GM12864 (cell line): ENCODE measurements around the gene EIF5AL1.
"Not testable (repeated sequence)": the region's sequence is repeated elsewhere in the genome, so short reads cannot be mapped to it uniquely, and the experiment has no call there.

Source experiments
- DNase-seq: peaks from one replicate; pipeline ENCODE4 v3.0.0-alpha.2; 2011; ENCODE audit warnings: low read depth
- H3K4me3 ChIP-seq: 2 replicates; pipeline ENCODE4 v1.5.1; 2011; ENCODE audit warnings: mild to moderate bottlenecking, low read depth, low read length, control low read depth
- CTCF ChIP-seq: IDR thresholded peaks from 2 replicates; pipeline ENCODE4 v1.5.1; 2011; ENCODE audit warnings: low read depth, mild to moderate bottlenecking, moderate library complexity, low read length, control low read depth, inconsistent platforms; ENCODE audit errors: missing control alignments

The EIF5AL1 gene

GRCh38 chr10:79525049-79525710 lies 12.8 kb downstream of the EIF5AL1 start:
- not testable (repeated sequence) for DNase-seq, H3K4me3 ChIP-seq

GRCh38 chr10:79528261-79528660 lies 15.9 kb downstream of the EIF5AL1 start:
- not testable (repeated sequence) for DNase-seq

GRCh38 chr10:79533142-79533902 lies 21.0 kb downstream of the EIF5AL1 start:
- H3K4me3 ChIP-seq, DNase-seq: not testable (repeated sequence)

More at GRCh38 chr10:79528261-79528660, 15.9 kb downstream of the EIF5AL1 start:
- not testable (repeated sequence) for H3K4me3 ChIP-seq

GRCh38 chr10:79533903-79534175 lies 21.5 kb downstream of the EIF5AL1 start:
- not testable (repeated sequence) for H3K4me3 ChIP-seq, DNase-seq

GRCh38 chr10:79538311-79538710 lies 26.0 kb downstream of the EIF5AL1 start:
- not testable (repeated sequence) for DNase-seq, H3K4me3 ChIP-seq

GRCh38 chr10:79540930-79541329 lies 28.6 kb downstream of the EIF5AL1 start:
- DNase-seq, H3K4me3 ChIP-seq: not testable (repeated sequence)

- TF ChIP-seq CTCF, result no peak
- no peak for DNase-seq
Measured at GRCh38 chr10:79542626-79543025, 30.3 kb downstream of the EIF5AL1 start.

GRCh38 chr10:79544408-79544807 lies 32.1 kb downstream of the EIF5AL1 start:
- not testable (repeated sequence) for DNase-seq, H3K4me3 ChIP-seq

More at GRCh38 chr10:79542626-79543025, 30.3 kb downstream of the EIF5AL1 start:
- H3K4me3 ChIP-seq, result no peak overlapping the region

GRCh38 chr10:79544926-79545659 lies 32.8 kb downstream of the EIF5AL1 start:
- DNase-seq, H3K4me3 ChIP-seq: not testable (repeated sequence)

GRCh38 chr10:79547128-79547527 lies 34.8 kb downstream of the EIF5AL1 start:
- H3K4me3 ChIP-seq, DNase-seq: not testable (repeated sequence)

- DNase-seq, result no peak
- H3K4me3 ChIP-seq, result no peak overlapping the region
- no peak for TF ChIP-seq CTCF
Measured at GRCh38 chr10:79547973-79548372, 35.6 kb downstream of the EIF5AL1 start.

GRCh38 chr10:79552143-79552542 lies 39.8 kb downstream of the EIF5AL1 start:
- DNase-seq, result no peak
- TF ChIP-seq CTCF, result no peak
- H3K4me3 ChIP-seq, result no peak overlapping the region
